Measurements from ENCODE around the gene GPC1.

DNA sequence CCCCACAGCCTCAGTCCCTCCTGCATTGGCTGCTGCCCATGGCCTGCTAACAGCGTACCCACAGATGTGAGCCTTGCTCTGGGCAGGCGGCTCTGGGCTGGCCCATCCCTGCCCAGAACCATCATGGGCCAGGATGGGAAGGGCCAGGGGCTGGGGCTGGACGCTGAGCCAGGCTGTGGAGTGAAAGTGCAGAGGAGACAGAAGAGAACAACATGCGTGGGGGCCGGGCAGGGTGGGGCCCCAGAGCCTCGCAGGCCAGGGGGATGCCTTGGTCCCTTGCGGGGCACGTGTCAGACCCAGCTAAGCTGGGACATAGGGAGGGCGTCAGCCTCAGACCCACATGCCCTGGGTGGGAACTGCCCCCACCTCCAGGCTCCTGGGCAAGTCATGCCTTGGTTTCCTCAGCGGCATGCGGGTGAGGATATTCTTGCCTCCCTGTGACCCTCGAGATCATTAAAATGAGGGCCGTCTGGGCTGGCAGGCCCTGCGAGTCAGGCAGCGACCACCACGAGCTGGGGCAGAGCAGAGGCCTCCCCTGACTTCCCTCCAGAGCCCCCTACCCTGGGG lies 27.3 kb downstream of the GPC1 start:
- TF ChIP-seq, protein P1, sequence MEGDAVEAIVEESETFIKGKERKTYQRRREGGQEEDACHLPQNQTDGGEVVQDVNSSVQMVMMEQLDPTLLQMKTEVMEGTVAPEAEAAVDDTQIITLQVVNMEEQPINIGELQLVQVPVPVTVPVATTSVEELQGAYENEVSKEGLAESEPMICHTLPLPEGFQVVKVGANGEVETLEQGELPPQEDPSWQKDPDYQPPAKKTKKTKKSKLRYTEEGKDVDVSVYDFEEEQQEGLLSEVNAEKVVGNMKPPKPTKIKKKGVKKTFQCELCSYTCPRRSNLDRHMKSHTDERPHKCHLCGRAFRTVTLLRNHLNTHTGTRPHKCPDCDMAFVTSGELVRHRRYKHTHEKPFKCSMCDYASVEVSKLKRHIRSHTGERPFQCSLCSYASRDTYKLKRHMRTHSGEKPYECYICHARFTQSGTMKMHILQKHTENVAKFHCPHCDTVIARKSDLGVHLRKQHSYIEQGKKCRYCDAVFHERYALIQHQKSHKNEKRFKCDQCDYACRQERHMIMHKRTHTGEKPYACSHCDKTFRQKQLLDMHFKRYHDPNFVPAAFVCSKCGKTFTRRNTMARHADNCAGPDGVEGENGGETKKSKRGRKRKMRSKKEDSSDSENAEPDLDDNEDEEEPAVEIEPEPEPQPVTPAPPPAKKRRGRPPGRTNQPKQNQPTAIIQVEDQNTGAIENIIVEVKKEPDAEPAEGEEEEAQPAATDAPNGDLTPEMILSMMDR (IDR thresholded peaks at IDR 0.05 in 8 of 11, conservative IDR thresholded peaks at IDR 0.05 in 3 of 11), result no peak
- no peak for TF ChIP-seq POLR2A (IDR thresholded peaks at IDR 0.05)
